GM12873 (cell line): Measurements from ENCODE around the gene ZBTB18.

Experiments
- CTCF ChIP-seq: IDR thresholded peaks from 2 replicates; pipeline ENCODE4 v1.5.1; 2012; ENCODE audit warnings: low read depth, mild to moderate bottlenecking, moderate library complexity, low read length, control low read depth; ENCODE audit not compliant: insufficient read depth; ENCODE audit errors: missing control alignments

The ZBTB18 gene

DNA sequence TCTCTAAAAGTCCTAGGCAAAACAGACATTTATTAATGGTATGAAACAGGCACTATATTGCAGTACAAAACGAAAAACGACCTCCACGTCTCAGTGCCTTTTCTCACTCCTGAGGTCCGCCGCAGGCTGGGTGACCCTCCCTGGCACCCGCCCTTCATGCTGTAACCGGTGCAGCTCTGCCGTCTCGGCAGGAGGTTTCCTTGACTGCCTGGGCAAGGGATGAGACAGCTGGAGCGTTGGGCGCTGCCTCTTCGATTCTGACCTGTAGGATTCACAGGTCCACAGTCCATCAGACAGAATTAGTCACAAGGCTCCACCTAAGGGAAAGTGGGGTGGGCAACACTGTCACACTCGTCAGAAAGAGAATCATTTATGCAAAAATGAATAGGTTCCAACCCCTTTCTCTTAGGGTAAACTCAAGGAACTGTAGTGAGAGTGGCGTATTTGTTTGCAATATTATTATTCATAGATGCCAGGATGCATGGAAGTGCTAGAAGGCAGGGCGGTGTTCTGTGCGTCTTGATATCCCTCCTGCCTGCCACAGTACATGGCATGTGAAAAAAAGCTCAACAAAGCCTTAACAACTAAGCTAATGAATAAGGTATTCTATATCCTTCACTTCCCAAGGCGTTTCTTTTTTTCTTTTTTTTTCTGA, 23.5 kb upstream of the ZBTB18 start:
- no peak for TF ChIP-seq CTCF

DNA sequence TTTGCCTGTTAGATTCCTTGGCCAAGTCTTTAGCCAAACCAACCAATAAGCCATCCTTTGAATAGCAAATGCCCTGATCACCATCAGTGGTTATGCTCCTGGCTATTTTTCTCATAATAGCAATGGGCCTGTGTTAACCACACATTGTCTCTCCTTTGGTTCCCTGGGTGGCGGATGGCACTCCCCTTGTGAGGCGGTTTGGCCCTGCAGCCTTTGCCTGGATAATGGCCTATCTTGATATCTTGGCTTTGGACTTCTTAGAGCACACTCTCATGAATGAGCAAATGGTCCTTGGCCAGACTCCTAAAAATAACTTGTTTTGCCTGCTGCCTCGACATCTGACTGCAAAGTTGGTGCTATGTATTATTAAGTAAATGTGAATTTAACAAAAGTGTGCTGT, 22.4 kb upstream of the ZBTB18 start:
- no peak for TF ChIP-seq CTCF

GRCh38 chr1:244029124-244029523, 22.0 kb upstream of the ZBTB18 start:
- TF ChIP-seq CTCF: no peak

- TF ChIP-seq CTCF: no peak
These were observed 20.5 kb upstream of the ZBTB18 start for GRCh38 chr1:244030481-244031040.

DNA sequence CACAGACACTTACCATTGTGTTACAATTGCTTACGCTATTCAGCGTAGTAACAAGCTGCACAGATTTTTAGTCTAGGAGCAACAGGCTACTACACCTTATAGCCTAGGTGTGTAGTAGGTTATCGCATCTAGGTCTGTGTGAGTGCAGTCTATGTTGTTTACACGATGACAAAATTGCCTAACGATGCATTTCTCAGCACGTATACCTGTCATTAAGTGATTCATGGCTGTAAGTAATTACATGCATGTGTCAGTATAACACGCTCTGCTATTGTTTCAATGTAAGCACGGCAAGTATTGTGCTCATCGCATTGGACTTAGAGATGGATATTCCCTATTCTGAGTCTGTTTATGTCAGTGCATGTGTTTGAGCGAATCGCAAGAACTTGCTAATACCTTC, 15.7 kb upstream of the ZBTB18 start:
- no peak for TF ChIP-seq CTCF

GRCh38 chr1:244037252-244037651, 13.8 kb upstream of the ZBTB18 start:
- TF ChIP-seq CTCF: no peak

GRCh38 chr1:244041466-244042120, 9.5 kb upstream of the ZBTB18 start:
- no peak for TF ChIP-seq CTCF
